ENCODE results near the gene FOXR1. TPM values are rescaled to one million over a fixed set of nuclear protein-coding genes. Genes with fewer than 3 reads are reported as not detected.
A peak's percentile ranks its signal among the peaks of the same experiment; 100 is the strongest.

The FOXR1 gene
- total RNA-seq, 1 experiment from 2014 or later: not detected

- no peak for DNase-seq (ENCODE audit: low read depth)
These were observed 54.0 kb downstream of the FOXR1 start for GRCh38 chr11:119025541-119025940.

DNA sequence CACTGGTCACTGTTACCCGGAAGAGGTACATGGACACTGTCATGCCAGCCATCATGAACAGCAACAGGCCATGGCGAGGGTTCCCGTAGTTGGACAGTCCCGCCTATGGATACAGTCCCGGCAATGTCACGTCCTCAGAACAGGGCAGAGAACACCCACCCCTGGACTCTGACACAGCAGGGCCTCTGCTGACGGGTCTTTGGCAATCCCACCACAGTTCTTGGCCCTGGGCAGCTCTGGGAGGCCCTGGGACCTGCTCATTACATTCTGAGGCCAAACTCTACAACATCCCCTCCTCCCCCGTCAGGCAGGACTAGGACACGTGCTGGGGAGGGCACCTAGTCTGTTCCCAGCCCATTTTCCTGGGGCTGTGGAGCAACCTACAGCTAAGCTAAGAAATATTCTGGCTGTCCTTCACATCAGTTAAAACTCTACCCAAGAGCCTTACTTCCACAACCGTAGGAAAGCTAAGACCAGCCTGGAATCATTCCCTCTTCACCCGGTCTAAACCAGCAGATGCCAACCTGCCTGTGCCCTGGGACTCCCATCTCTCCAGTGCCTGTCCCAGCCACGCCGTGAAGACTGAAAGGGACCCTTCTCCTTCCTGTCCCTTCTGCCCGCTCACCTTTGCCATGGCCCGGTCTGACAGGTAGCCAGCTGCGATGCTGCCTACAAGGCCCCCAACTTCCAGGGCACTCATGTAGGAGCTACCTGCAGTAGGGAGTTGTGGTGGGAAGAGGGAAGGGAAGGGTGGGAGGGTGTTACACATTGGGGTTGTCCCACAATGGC lies 54.6 kb downstream of the FOXR1 start:
- no peak for DNase-seq (ENCODE audit: low read depth)

- no peak for DNase-seq (ENCODE audit: low read depth)
These were observed 55.4 kb downstream of the FOXR1 start for GRCh38 chr11:119026970-119027369.

DNA sequence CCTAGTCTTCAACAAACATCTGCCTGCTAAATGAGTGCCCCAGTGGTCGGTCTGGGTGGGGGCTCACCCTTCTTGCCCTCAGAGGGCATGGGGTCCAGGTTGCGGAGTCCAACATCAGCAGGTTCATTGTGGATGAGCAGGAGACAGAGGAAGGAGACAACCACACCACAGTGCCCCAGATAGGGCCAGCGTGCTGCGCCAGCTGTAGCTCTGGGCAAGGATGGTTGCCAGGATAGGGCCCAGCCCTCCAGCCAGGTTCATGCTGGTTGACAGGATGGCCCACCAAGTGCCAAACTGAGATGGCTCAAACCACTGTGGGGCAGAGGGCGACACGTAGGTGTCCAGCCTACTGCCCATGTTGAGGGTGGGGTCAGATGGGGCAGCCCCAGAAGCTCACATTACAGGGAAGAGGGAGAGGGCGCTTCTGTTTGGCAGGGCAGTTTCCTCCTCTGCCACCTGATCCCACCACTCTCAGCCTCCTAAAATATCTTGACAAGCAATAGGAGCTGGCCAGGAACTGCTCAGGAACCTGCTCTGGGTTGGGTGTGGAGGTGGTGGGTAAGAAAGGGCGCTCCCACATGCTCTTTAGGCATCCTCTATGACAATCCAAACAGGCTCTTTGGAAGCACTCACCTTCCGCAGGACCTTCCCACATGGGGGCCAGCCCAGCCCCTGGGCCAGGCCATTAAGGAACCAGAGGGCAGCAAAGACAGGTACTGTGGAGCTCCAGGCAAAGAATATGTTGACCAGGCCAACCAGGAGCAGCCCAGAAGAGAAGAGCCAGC lies 56.2 kb downstream of the FOXR1 start:
- no peak for DNase-seq (ENCODE audit: low read depth)

GRCh38 chr11:119028346-119029068 lies 56.9 kb downstream of the FOXR1 start:
- no peak for DNase-seq (ENCODE audit: low read depth)

DNA sequence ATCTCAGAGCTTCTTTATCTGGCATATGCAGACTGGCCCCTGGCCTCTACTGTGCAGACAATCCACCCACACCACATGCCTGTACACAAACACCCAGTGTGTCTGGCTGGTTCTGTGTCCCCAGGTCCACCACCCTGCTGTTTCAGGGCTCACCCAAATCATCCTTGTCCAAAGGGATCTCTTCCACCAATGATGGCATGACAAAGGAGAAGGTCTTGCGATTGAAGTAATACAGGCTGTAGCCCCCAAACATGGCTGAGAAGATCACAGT lies 57.4 kb downstream of the FOXR1 start:
- DNase-seq (ENCODE audit: low read depth): no peak

DNA sequence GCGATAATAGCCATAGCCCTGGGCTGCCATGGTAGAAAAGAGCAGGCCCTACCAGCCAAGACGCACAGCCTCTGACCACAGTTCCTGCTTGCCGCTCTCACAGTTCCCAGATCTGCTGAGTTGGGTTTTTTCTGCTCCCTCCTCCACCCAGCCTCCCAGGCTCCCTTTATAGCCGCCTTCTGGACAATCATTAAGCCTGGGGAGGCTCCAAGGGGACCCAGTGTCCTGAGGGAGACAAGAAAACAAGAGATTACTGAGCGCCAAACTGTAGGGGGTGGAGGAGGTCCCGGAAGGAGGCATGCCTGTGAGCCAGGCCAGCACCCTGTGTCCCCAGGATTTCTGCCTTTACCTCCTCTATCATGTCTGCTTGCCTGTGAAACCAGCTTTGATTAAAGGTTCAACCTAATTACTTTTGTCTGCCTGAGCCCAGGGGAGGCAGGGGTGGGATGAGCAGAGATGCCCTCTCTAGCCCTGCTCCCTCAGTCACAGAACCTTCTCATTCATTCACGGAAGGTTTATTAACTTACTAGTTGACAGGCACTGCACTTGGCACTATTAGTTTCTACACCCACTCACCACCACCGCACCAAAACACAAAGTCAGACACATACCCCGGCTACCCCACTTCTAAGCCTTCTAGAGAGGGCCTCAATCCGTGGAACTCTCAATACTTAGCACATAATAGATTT lies 57.9 kb downstream of the FOXR1 start:
- DNase-seq (ENCODE audit: low read depth): no peak

GRCh38 chr11:119030029-119030328 lies 58.4 kb downstream of the FOXR1 start:
- DNase-seq (ENCODE audit: low read depth): no peak

DNA sequence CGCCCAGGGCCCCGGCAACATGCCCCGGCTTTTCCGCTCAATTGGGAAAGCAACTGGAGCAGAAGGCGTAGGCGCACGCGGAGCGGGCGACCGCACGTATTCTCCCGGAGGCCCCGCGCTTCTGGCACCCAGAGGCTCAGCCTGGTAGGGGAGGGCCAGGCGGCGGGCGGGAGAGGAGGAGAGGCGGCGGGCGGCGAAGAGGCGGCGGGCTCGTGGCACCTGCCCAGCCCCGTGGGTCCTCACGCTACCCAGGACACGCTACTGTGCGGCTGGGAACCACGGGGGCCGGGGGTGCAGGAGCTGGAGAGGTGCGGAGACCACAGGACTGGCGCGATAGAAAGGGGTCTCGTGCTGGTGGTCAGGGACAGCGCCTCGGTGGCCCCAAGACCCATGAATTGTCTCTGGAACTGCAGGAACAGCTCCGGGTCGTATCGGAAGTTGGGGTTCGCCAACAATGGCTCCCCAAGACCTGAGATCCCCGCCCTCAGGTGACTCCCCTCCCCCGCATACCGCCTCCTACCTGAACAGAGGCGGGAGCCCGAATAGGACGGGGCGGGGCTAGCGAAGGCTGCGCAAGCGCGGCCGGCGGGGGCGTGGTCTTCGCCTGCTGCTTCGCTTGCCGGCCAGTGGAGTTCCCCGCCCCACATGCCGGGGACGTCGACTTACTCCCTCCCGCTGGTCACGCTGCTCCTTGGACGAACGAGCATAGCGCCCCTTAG lies 58.9 kb downstream of the FOXR1 start, which contains the start of gene SLC37A4:
SLC37A4 (minus strand) TSS at position 549 of the 719 bp plus-strand sequence.
- DNase-seq (ENCODE audit: low read depth): peak; percentile 95

Other genes starting within 250 kb of the FOXR1 start
- gene DDX6, start 180.6 kb upstream of the FOXR1 start, total RNA-seq (2014; rRNA removed): 71.0 and 86.1 TPM in 2 replicates
- not detected in 2 replicates for gene CXCR5, start 87.9 kb upstream of the FOXR1 start, total RNA-seq (2014; rRNA removed)
- 7.4 and 10.3 TPM in 2 replicates for gene BCL9L, start 45.8 kb upstream of the FOXR1 start, total RNA-seq (2014; rRNA removed)
- gene UPK2, start 15.5 kb upstream of the FOXR1 start, total RNA-seq (2014; rRNA removed): not detected in 2 replicates
- gene CENATAC, start 26.4 kb downstream of the FOXR1 start, total RNA-seq (2014; rRNA removed): 15.3 and 20.1 TPM in 2 replicates
- 627 and 1,078 TPM in 2 replicates for gene RPS25, start 46.6 kb downstream of the FOXR1 start, total RNA-seq (2014; rRNA removed)
- gene TRAPPC4, start 47.0 kb downstream of the FOXR1 start, total RNA-seq (2014; rRNA removed): 72.8 and 82.6 TPM in 2 replicates
- 16.4 and 21.5 TPM in 2 replicates for gene SLC37A4, start 59.1 kb downstream of the FOXR1 start, total RNA-seq (2014; rRNA removed)
- gene HYOU1, start 85.4 kb downstream of the FOXR1 start, total RNA-seq (2014; rRNA removed): 96.4 and 124 TPM in 2 replicates
- gene VPS11, start 96.1 kb downstream of the FOXR1 start, total RNA-seq (2014; rRNA removed): 22.3 and 25.1 TPM in 2 replicates
- 10.4 and 13.4 TPM in 2 replicates for gene HMBS, start 113.1 kb downstream of the FOXR1 start, total RNA-seq (2014; rRNA removed)
- gene DPAGT1, start 130.1 kb downstream of the FOXR1 start, total RNA-seq (2014; rRNA removed): 38.9 and 51.5 TPM in 2 replicates
- 7.6 and 9.3 TPM in 2 replicates for gene C2CD2L, start 135.6 kb downstream of the FOXR1 start, total RNA-seq (2014; rRNA removed)
- gene HINFP, start 149.8 kb downstream of the FOXR1 start, total RNA-seq (2014; rRNA removed): 9.0 and 11.1 TPM in 2 replicates
- 0.06 TPM in 2 replicates for gene ABCG4, start 177.3 kb downstream of the FOXR1 start, total RNA-seq (2014; rRNA removed)
- 8.7 and 9.4 TPM in 2 replicates for gene NLRX1, start 197.0 kb downstream of the FOXR1 start, total RNA-seq (2014; rRNA removed)
- not detected in 2 replicates for gene NHERF4, start 213.7 kb downstream of the FOXR1 start, total RNA-seq (2014; rRNA removed)
- gene CBL, start 234.6 kb downstream of the FOXR1 start, total RNA-seq (2014; rRNA removed): 18.1 and 18.3 TPM in 2 replicates